ENCODE data around the gene CAST. TPM values are rescaled to one million over a fixed set of nuclear protein-coding genes. Genes with fewer than 3 reads are reported as not detected.

Gene CAST
- total and polyA plus RNA-seq, 2 donors from 2014 or later: 83.2 to 282 TPM

DNA sequence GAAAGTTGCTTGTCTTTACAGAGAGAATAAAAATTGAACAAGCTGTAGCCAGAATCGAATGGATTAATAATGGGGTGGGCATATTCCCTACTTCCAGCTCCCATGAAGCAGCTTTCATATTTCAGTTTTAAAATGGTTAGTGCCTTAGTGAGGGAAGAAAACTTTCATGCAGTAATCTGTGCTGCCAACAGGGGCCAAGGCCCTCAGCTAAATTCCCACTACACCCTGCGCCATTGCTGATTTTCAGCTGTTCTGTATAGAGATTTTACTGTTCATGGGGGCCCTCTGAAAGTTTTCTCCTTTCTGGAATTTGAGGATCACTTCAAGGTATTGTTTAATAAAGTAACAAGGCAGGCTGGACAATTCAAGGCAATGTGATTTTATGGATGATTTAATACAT is 58.2 kb downstream of the CAST start:
- H3K4me1 ChIP-seq (ENCODE audit: control insufficient read depth in 2 of 3, insufficient read depth in 2 of 3, low read depth in 1 of 3, low read length in 3 of 3): peaks cover 2 to 22% (median 18%) of the 10 kb centered on the region in 3 donors
- intact Hi-C loops (cut with DNase I): no loop called here
- DNase-seq (peak in 1 of 5 donors; percentile 28), FAIRE-seq (no peak)
- no peaks in the 10 kb centered on the region for H3K36me3 ChIP-seq (ENCODE audit: control insufficient read depth in 2 of 3, insufficient read depth in 3 of 3, low read length in 3 of 3)
- H3K4me3 ChIP-seq (ENCODE audit: low read length in 3 of 3): no peak overlapping the region
- TF ChIP-seq, protein P1, sequence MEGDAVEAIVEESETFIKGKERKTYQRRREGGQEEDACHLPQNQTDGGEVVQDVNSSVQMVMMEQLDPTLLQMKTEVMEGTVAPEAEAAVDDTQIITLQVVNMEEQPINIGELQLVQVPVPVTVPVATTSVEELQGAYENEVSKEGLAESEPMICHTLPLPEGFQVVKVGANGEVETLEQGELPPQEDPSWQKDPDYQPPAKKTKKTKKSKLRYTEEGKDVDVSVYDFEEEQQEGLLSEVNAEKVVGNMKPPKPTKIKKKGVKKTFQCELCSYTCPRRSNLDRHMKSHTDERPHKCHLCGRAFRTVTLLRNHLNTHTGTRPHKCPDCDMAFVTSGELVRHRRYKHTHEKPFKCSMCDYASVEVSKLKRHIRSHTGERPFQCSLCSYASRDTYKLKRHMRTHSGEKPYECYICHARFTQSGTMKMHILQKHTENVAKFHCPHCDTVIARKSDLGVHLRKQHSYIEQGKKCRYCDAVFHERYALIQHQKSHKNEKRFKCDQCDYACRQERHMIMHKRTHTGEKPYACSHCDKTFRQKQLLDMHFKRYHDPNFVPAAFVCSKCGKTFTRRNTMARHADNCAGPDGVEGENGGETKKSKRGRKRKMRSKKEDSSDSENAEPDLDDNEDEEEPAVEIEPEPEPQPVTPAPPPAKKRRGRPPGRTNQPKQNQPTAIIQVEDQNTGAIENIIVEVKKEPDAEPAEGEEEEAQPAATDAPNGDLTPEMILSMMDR (IDR thresholded peaks at IDR 0.05; ENCODE audit: borderline replicate concordance, extremely low read depth, insufficient read depth): no peak
- H3K9ac ChIP-seq (ENCODE audit: low read length in 3 of 3): no peak overlapping the region
- no peak overlapping the region for H3K27ac ChIP-seq (ENCODE audit: low read depth in 2 of 2, low read length in 2 of 2)
- H3K9me3 ChIP-seq (ENCODE audit: control insufficient read depth in 2 of 3, insufficient read depth in 1 of 3, low read length in 3 of 3): no peaks in the 10 kb centered on the region
- no peaks in the 10 kb centered on the region for H3K27me3 ChIP-seq (ENCODE audit: control insufficient read depth, insufficient read depth, low read length)

DNA sequence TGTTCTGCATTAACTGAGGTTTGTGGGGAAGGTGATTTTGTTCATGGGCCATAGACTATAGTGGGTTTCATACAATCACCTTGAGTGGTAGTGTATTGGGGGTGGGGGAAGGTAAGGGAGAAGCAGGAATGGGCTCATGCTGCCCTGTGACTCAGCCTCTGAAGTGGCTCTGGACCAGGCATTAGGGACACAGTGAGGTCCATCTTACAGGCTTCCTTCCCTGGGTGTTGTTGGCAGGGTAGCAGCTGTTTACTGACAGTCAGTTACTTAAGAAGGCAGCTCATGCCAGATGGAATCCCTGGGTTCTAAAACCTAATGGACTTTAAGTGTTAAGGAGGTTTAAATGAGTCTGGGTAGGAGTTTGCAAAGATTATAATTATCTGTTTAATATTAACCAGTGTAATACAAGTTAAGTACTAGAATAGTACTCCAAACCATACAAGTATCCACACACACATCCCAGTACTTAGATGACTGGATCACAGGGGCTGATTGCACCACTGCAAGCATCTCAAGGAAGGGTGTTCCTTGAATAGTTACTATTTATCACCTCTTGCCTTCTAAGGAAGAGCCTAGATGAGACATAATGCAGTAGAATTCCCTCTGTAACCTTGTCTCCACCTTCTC is 59.3 kb downstream of the CAST start:
- intact Hi-C loops (cut with DNase I): no loop called here
- DNase-seq: no peak

DNA sequence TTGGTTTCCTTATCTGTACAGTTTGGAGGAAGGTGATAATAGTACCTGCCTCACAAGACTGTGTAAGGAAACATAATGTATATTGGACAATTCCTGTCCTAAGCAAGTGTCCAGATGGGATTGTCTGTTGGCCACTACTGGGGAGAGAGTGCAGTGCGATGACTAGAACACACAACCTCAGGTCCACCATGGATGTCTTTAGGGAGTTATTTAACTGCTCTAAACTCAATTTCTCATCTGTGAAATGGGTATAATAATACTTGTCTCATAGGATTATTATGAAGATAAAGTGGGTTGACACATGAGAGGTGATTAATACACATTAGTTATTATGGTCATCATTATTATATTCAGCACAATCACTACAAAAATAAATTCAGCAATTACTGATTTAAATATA is 63.1 kb downstream of the CAST start:
- intact Hi-C loops (cut with DNase I): no loop called here
- no peak overlapping the region for H3K4me3 ChIP-seq (ENCODE audit: low read length in 3 of 3)
- no peak overlapping the region for H3K9ac ChIP-seq (ENCODE audit: low read length in 3 of 3)
- H3K27me3 ChIP-seq (ENCODE audit: control insufficient read depth, insufficient read depth, low read length): no peaks in the 10 kb centered on the region
- peaks cover 0 to 11% (median under 1%) of the 10 kb centered on the region in 3 donors for H3K36me3 ChIP-seq (ENCODE audit: control insufficient read depth in 2 of 3, insufficient read depth in 3 of 3, low read length in 3 of 3)
- no peak for DNase-seq
- TF ChIP-seq, protein P1 (IDR thresholded peaks at IDR 0.05; ENCODE audit: borderline replicate concordance, extremely low read depth, insufficient read depth): no peak
- no peak overlapping the region for H3K27ac ChIP-seq (ENCODE audit: low read depth in 2 of 2, low read length in 2 of 2)
- H3K9me3 ChIP-seq (ENCODE audit: control insufficient read depth in 2 of 3, insufficient read depth in 1 of 3, low read length in 3 of 3): no peaks in the 10 kb centered on the region
- no peak for FAIRE-seq
- H3K4me1 ChIP-seq (ENCODE audit: control insufficient read depth in 2 of 3, insufficient read depth in 2 of 3, low read depth in 1 of 3, low read length in 3 of 3): peaks cover 2 to 16% (median 10%) of the 10 kb centered on the region in 3 donors

More for the DNA sequence above, 59.3 kb downstream of the CAST start:
- no peak for FAIRE-seq
- TF ChIP-seq, protein P1 (IDR thresholded peaks at IDR 0.05; ENCODE audit: borderline replicate concordance, extremely low read depth, insufficient read depth): no peak
- H3K27ac ChIP-seq (ENCODE audit: low read depth in 2 of 2, low read length in 2 of 2): no peak overlapping the region
- H3K4me3 ChIP-seq (ENCODE audit: low read length in 3 of 3): no peak overlapping the region
- no peak overlapping the region for H3K9ac ChIP-seq (ENCODE audit: low read length in 3 of 3)
- peaks cover 2 to 17% (median 15%) of the 10 kb centered on the region in 3 donors for H3K4me1 ChIP-seq (ENCODE audit: control insufficient read depth in 2 of 3, insufficient read depth in 2 of 3, low read depth in 1 of 3, low read length in 3 of 3)
- H3K9me3 ChIP-seq (ENCODE audit: control insufficient read depth in 2 of 3, insufficient read depth in 1 of 3, low read length in 3 of 3): no peaks in the 10 kb centered on the region
- H3K27me3 ChIP-seq (ENCODE audit: control insufficient read depth, insufficient read depth, low read length): no peaks in the 10 kb centered on the region
- peaks cover 0 to 5% (median 0%) of the 10 kb centered on the region in 3 donors for H3K36me3 ChIP-seq (ENCODE audit: control insufficient read depth in 2 of 3, insufficient read depth in 3 of 3, low read length in 3 of 3)
